ENCODE results near the gene PLAU.

PLAU gene

DNA sequence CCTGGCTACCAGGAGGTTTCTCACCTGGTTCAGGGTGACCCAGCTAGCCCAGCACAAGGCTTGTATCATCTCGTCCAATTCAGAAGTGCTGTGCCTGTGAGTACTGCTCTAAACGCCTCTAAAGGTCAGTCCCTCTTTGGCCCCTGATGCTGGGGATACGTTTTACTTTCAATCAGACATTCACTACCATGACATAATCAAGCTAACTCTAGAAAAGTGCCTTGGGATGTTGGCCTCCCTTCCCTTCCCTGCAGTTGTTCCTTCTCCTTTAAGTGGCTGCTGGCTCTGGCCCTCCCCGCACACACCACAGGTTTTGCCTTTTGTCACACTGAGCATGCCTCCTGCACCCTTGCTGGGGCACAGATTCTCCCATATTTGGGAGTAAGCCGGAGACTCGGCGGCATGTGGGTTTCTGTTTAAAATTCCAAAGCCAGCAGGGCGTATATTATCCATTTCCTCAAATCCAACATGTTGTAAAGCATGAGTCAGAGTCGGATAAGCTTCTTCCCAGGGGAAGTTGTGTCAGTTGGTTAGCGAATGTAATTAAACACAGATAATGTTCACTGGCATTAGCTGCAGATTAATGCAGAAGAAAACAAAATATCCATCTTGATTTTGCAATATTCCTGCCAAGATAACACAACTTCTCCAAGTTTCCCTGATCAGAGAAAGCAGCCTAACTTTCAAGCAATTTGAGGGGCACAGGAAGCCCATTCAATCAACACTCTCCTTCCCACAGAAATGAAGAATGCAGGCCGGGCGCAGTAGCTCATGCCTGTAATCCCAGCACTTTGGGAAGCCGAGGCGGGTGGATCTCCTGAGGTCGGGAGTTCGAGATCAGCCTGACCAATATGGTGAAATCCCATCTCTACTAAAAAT is 55.2 kb downstream of the PLAU start:
- H3K9ac ChIP-seq (ENCODE audit: low read length) = no peak overlapping the region
- H3F3A ChIP-seq (ENCODE audit: insufficient read depth, low read length) = no peaks in the 10 kb centered on the region
- H3K36me3 ChIP-seq (ENCODE audit: insufficient read depth, low read length) = no peaks in the 10 kb centered on the region
- no peak overlapping the region for H3K27ac ChIP-seq (ENCODE audit: low read depth, low read length, poor library complexity, severe bottlenecking)
- TF ChIP-seq, protein P1, sequence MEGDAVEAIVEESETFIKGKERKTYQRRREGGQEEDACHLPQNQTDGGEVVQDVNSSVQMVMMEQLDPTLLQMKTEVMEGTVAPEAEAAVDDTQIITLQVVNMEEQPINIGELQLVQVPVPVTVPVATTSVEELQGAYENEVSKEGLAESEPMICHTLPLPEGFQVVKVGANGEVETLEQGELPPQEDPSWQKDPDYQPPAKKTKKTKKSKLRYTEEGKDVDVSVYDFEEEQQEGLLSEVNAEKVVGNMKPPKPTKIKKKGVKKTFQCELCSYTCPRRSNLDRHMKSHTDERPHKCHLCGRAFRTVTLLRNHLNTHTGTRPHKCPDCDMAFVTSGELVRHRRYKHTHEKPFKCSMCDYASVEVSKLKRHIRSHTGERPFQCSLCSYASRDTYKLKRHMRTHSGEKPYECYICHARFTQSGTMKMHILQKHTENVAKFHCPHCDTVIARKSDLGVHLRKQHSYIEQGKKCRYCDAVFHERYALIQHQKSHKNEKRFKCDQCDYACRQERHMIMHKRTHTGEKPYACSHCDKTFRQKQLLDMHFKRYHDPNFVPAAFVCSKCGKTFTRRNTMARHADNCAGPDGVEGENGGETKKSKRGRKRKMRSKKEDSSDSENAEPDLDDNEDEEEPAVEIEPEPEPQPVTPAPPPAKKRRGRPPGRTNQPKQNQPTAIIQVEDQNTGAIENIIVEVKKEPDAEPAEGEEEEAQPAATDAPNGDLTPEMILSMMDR (IDR thresholded peaks at IDR 0.05; ENCODE audit: low read length) = no peak
- TF ChIP-seq EZH2 (IDR thresholded peaks at IDR 0.05; ENCODE audit: borderline replicate concordance, low read length) = no peak
- no peak overlapping the region for H2AFZ ChIP-seq (ENCODE audit: low read length)
- H3K4me1 ChIP-seq (ENCODE audit: insufficient read depth, low read length, severe bottlenecking) = peaks cover under 1% of the 10 kb centered on the region
- no peaks in the 10 kb centered on the region for H4K20me1 ChIP-seq (ENCODE audit: insufficient read depth, low read length)
- no peaks in the 10 kb centered on the region for H3K27me3 ChIP-seq (ENCODE audit: insufficient read depth, low read length)
- no peaks in the 10 kb centered on the region for H3K9me3 ChIP-seq (ENCODE audit: low read length)
- no peaks in the 10 kb centered on the region for H3K79me2 ChIP-seq (ENCODE audit: insufficient read depth, low read length)
- no peak overlapping the region for H3K4me2 ChIP-seq (ENCODE audit: low read length)
- no peaks in the 10 kb centered on the region for H3K9me2 ChIP-seq (ENCODE audit: low read depth, low read length)
- no peak overlapping the region for H3K4me3 ChIP-seq (ENCODE audit: low read depth, low read length, poor library complexity, severe bottlenecking)

DNA sequence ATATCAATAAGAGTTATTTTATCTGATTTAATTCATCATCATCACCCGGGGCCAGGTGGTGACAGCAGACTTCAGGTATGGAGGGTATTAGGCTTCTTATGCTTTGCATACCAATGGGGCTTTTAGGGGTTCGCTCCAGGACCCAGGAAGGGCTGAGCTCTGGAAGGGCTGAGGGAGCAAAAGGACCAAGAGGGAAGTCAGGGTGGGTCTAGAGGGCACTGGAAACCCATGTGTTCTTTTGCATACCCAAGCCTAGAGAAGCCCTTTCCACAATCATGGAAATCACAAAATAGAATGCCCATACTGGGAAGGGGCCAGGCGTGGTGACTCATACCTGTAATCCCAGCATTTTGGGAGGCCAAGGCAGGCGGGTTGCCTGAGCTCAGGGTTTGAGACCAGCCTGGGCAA is 56.1 kb downstream of the PLAU start:
- Histone ChIP-seq H4K20me1 (ENCODE audit: insufficient read depth, low read length) (no peaks in the 10 kb centered on the region), H3K4me3 (ENCODE audit: low read depth, low read length, poor library complexity, severe bottlenecking) (no peak overlapping the region), H3K9me2 (ENCODE audit: low read depth, low read length) (no peaks in the 10 kb centered on the region), H3K9me3 (ENCODE audit: low read length) (no peaks in the 10 kb centered on the region), H3K9ac (ENCODE audit: low read length) (no peak overlapping the region), H3K27me3 (ENCODE audit: insufficient read depth, low read length) (no peaks in the 10 kb centered on the region), H2AFZ (ENCODE audit: low read length) (no peak overlapping the region), H3K4me1 (ENCODE audit: insufficient read depth, low read length, severe bottlenecking) (no peaks in the 10 kb centered on the region), H3K27ac (ENCODE audit: low read depth, low read length, poor library complexity, severe bottlenecking) (no peak overlapping the region), H3K79me2 (ENCODE audit: insufficient read depth, low read length) (no peaks in the 10 kb centered on the region), H3F3A (ENCODE audit: insufficient read depth, low read length) (no peaks in the 10 kb centered on the region), H3K4me2 (ENCODE audit: low read length) (no peak overlapping the region), H3K36me3 (ENCODE audit: insufficient read depth, low read length) (no peaks in the 10 kb centered on the region)
- TF ChIP-seq, protein P1 (IDR thresholded peaks at IDR 0.05; ENCODE audit: low read length) = no peak
- TF ChIP-seq EZH2 (IDR thresholded peaks at IDR 0.05; ENCODE audit: borderline replicate concordance, low read length) = no peak

Data from OCI-LY1 (cell line).